ENCODE measurements around the gene CYP1A2. TPM values are rescaled to one million over a fixed set of nuclear protein-coding genes. Genes with fewer than 3 reads are reported as not detected.

The CYP1A2 gene
- total RNA-seq, 2 experiments from 2014 or later, result not detected

- Mint-ChIP-seq H3K27ac (peak overlapping the region; percentile 98), H3K36me3 (ENCODE audit: low read depth) (peaks cover 65% of the 10 kb centered on the region), H3K27me3 (no peaks in the 10 kb centered on the region), H3K9me3 (no peaks in the 10 kb centered on the region), H3K4me1 (ENCODE audit: low read depth) (peaks cover 67% of the 10 kb centered on the region), H3K4me3 (peak overlapping the region; percentile 98)
- ATAC-seq (no peak), DNase-seq (peak; percentile 61)
- CTCF ChIA-PET, result interaction anchor here (25.9 to 30.3 kb wide), 2 partner anchors 1 to 12 kb away, joined by 1327 read pairs; partner anchors contain the start of gene CSK
- intact Hi-C loops (cut with micrococcal nuclease), result loop anchor here (5.0 kb wide), 1 partner anchor 387 kb away; no protein-coding TSS in a partner anchor
- POLR2A ChIA-PET, result interaction anchor here (1.0 to 21.2 kb wide), 5 partner anchors 2 to 157 kb away, joined by 3 to 410 read pairs (median 20); partner anchors contain the start of gene CSK
- no peak for TF ChIP-seq CTCF (IDR thresholded peaks at IDR 0.05)
Observed at GRCh38 chr15:74789171-74789631, 40.6 kb downstream of the CYP1A2 start.

GRCh38 chr15:74789741-74790079 is 41.1 kb downstream of the CYP1A2 start:
- intact Hi-C loops (cut with micrococcal nuclease), result loop anchor here (5.0 kb wide), 1 partner anchor 387 kb away; no protein-coding TSS in a partner anchor
- Mint-ChIP-seq H3K36me3 (ENCODE audit: low read depth) (peaks cover 62% of the 10 kb centered on the region), H3K9me3 (no peaks in the 10 kb centered on the region), H3K27ac (peak overlapping the region; percentile 98), H3K27me3 (no peaks in the 10 kb centered on the region), H3K4me1 (ENCODE audit: low read depth) (peaks cover 72% of the 10 kb centered on the region), H3K4me3 (peak overlapping the region; percentile 98)
- no peak for DNase-seq
- no peak for TF ChIP-seq CTCF (IDR thresholded peaks at IDR 0.05)
- CTCF ChIA-PET, result interaction anchor here (0.8 to 30.3 kb wide), 4 partner anchors 1 to 155 kb away, joined by 3 to 1327 read pairs (median 668); partner anchors contain the start of gene CSK
- POLR2A ChIA-PET, result interaction anchor here (1.0 to 16.0 kb wide), 3 partner anchors 10 to 14 kb away, joined by 3 to 410 read pairs (median 8); partner anchors contain the start of gene CSK
- no peak for ATAC-seq

GRCh38 chr15:74790080-74790916 is 41.7 kb downstream of the CYP1A2 start:
- ChIA-PET CTCF (interaction anchor here (0.8 to 30.3 kb wide), 4 partner anchors 2 to 156 kb away, joined by 3 to 1327 read pairs (median 668); partner anchors contain the start of gene CSK), POLR2A (interaction anchor here (1.5 to 16.0 kb wide), 2 partner anchors 9 to 12 kb away, joined by 8 to 410 read pairs; partner anchors contain the start of gene CSK)
- no peak for ATAC-seq
- peaks cover 60% of the 10 kb centered on the region for H3K36me3 Mint-ChIP-seq (ENCODE audit: low read depth)
- peak overlapping the region; percentile 98 for H3K4me3 Mint-ChIP-seq
- intact Hi-C loops (cut with micrococcal nuclease), result no loop called here
- no peaks in the 10 kb centered on the region for H3K9me3 Mint-ChIP-seq
- H3K27me3 Mint-ChIP-seq, result no peaks in the 10 kb centered on the region
- DNase-seq, result peak; percentile 68
- peak overlapping the region; percentile 98 for H3K27ac Mint-ChIP-seq
- H3K4me1 Mint-ChIP-seq (ENCODE audit: low read depth), result peaks cover 78% of the 10 kb centered on the region
- TF ChIP-seq CTCF (IDR thresholded peaks at IDR 0.05), result no peak

GRCh38 chr15:74791007-74791406 is 42.4 kb downstream of the CYP1A2 start:
- ChIA-PET CTCF (interaction anchor here (2.3 to 30.3 kb wide), 3 partner anchors 2 to 156 kb away, joined by 9 to 1327 read pairs (median 1327); partner anchors contain the start of gene CSK), POLR2A (interaction anchor here (1.5 to 16.0 kb wide), 2 partner anchors 8 to 13 kb away, joined by 8 to 410 read pairs; partner anchors contain the start of gene CSK)
- ATAC-seq, result no peak
- H3K4me3 Mint-ChIP-seq, result peak overlapping the region; percentile 98
- peaks cover 57% of the 10 kb centered on the region for H3K36me3 Mint-ChIP-seq (ENCODE audit: low read depth)
- no peak for TF ChIP-seq CTCF (IDR thresholded peaks at IDR 0.05)
- H3K27ac Mint-ChIP-seq, result peak overlapping the region; percentile 83
- H3K27me3 Mint-ChIP-seq, result no peaks in the 10 kb centered on the region
- no peaks in the 10 kb centered on the region for H3K9me3 Mint-ChIP-seq
- DNase-seq, result no peak
- peaks cover 80% of the 10 kb centered on the region for H3K4me1 Mint-ChIP-seq (ENCODE audit: low read depth)
- intact Hi-C loops (cut with micrococcal nuclease), result no loop called here

Data from activated CD8-positive, alpha-beta T cell treated with anti-CD3 and anti-CD28 coated beads for 36 hours (primary cell).